ENCODE results near the gene SDR42E2. TPM values are rescaled to one million over a fixed set of nuclear protein-coding genes. Genes with fewer than 3 reads are reported as not detected.
"Not testable (repeated sequence)": the region's sequence is repeated elsewhere in the genome, so short reads cannot be mapped to it uniquely, and the experiment has no call there.

Gene SDR42E2
- total and polyA plus RNA-seq, 10 donors = 0.09 to 0.24 (median 0.14) TPM; not detected in 5

GRCh38 chr16:22144520-22144919 is 17.8 kb upstream of the SDR42E2 start:
- intact Hi-C loops (cut with DNase I; ENCODE audit: low total_unique reads) = no loop called here

GRCh38 chr16:22147853-22148252 is 14.5 kb upstream of the SDR42E2 start:
- no peak for TF ChIP-seq POLR2A (IDR thresholded peaks at IDR 0.05)
- TF ChIP-seq CTCF (IDR thresholded peaks at IDR 0.05 in 8 of 11, conservative IDR thresholded peaks at IDR 0.05 in 3 of 11) = no peak
- TF ChIP-seq POLR2AphosphoS5 (IDR thresholded peaks at IDR 0.05) = no peak
- no peak overlapping the region for H3K27ac ChIP-seq
- no peak for DNase-seq
- intact Hi-C loops (cut with DNase I; ENCODE audit: low total_unique reads) = no loop called here
- no peaks in the 10 kb centered on the region for H3K9me3 ChIP-seq
- H3K4me3 ChIP-seq = no peak overlapping the region
- peaks cover 0 to 6% (median 0%) of the 10 kb centered on the region in 7 donors for H3K27me3 ChIP-seq (replicated peaks in 1 of 7)
- no peaks in the 10 kb centered on the region for H3K36me3 ChIP-seq
- 74 to 83% (median 75%) methylated on average over 9 of the region's 9 CpGs for WGBS, 5 donors
- no peaks in the 10 kb centered on the region for H3K4me1 ChIP-seq

More at GRCh38 chr16:22144520-22144919, 17.8 kb upstream of the SDR42E2 start:
- TF ChIP-seq POLR2AphosphoS5 (IDR thresholded peaks at IDR 0.05) (no peak), CTCF (IDR thresholded peaks at IDR 0.05 in 8 of 11, conservative IDR thresholded peaks at IDR 0.05 in 3 of 11) (no peak), POLR2A (IDR thresholded peaks at IDR 0.05) (no peak)
- WGBS, 5 donors = 84 to 95% (median 93%) methylated on average over 6 of the region's 6 CpGs
- Histone ChIP-seq H3K27me3 (replicated peaks in 1 of 7) (peaks cover 0 to 15% (median 0%) of the 10 kb centered on the region in 7 donors), H3K9me3 (no peaks in the 10 kb centered on the region), H3K27ac (no peak overlapping the region), H3K4me1 (no peaks in the 10 kb centered on the region), H3K4me3 (no peak overlapping the region), H3K36me3 (no peaks in the 10 kb centered on the region)
- DNase-seq = no peak

- no peak for TF ChIP-seq POLR2A (IDR thresholded peaks at IDR 0.05)
- no peak for TF ChIP-seq CTCF (IDR thresholded peaks at IDR 0.05 in 8 of 11, conservative IDR thresholded peaks at IDR 0.05 in 3 of 11)
- TF ChIP-seq POLR2AphosphoS5 (IDR thresholded peaks at IDR 0.05) = no peak
- Histone ChIP-seq H3K4me1 (no peaks in the 10 kb centered on the region), H3K27ac (no peak overlapping the region), H3K4me3 (no peak overlapping the region), H3K27me3 (replicated peaks in 1 of 7) (no peaks in the 10 kb centered on the region), H3K9me3 (no peaks in the 10 kb centered on the region), H3K36me3 (no peaks in the 10 kb centered on the region)
- 76 to 83% (median 80%) methylated on average over 7 of the region's 7 CpGs for WGBS, 5 donors
- DNase-seq = no peak
- intact Hi-C loops (cut with DNase I; ENCODE audit: low total_unique reads) = no loop called here
These were observed 10.9 kb upstream of the SDR42E2 start for GRCh38 chr16:22151246-22151998.

GRCh38 chr16:22152316-22152715 is 10.0 kb upstream of the SDR42E2 start:
- H3K36me3 ChIP-seq = no peaks in the 10 kb centered on the region
- no peak overlapping the region for H3K27ac ChIP-seq
- intact Hi-C loops (cut with DNase I; ENCODE audit: low total_unique reads) = no loop called here
- TF ChIP-seq POLR2A (IDR thresholded peaks at IDR 0.05) (no peak), POLR2AphosphoS5 (IDR thresholded peaks at IDR 0.05) (no peak), CTCF (IDR thresholded peaks at IDR 0.05 in 8 of 11, conservative IDR thresholded peaks at IDR 0.05 in 3 of 11) (no peak)
- H3K9me3 ChIP-seq = no peaks in the 10 kb centered on the region
- H3K4me1 ChIP-seq = no peaks in the 10 kb centered on the region
- no peak overlapping the region for H3K4me3 ChIP-seq
- DNase-seq = no peak
- 82 to 91% (median 84%) methylated on average over 11 of the region's 11 CpGs for WGBS, 5 donors
- H3K27me3 ChIP-seq (replicated peaks in 1 of 7) = no peaks in the 10 kb centered on the region

- H3K27ac ChIP-seq; H3K4me3 ChIP-seq; intact Hi-C loops (cut with DNase I; ENCODE audit: low total_unique reads); H3K36me3 ChIP-seq; H3K9me3 ChIP-seq; DNase-seq; H3K4me1 ChIP-seq; H3K27me3 ChIP-seq (replicated peaks in 1 of 7): not testable (repeated sequence)
- WGBS, 5 donors = 68 to 84% (median 78%) methylated on average over 7 of the region's 7 CpGs
These were observed 9.2 kb upstream of the SDR42E2 start for GRCh38 chr16:22153078-22153477.

Data from spleen (tissue), 11 donors.